A549 (cell line): Measurements from ENCODE around the gene RPS10. TPM values are rescaled to one million over a fixed set of nuclear protein-coding genes. Genes with fewer than 3 reads are reported as not detected.
"Not testable (repeated sequence)": the region's sequence is repeated elsewhere in the genome, so short reads cannot be mapped to it uniquely, and the experiment has no call there.

Experiments used
- ATAC-seq, 2 experiments: fragments of 200-7000 bp in 1 of 2; fragments of >200 bp in 1 of 2; cut with Nextera tagmentation in 1 of 2; cut with Tn5 transposase in 1 of 2; 3 replicates each; pipeline versions ENCODE4 v1.8.0 to v1.9.1; 2018 to 2020; ENCODE audit warnings: mild to moderate bottlenecking in 1 of 2, moderate library complexity in 1 of 2
- CTCF ChIA-PET: fragments of 300-600 bp; sonication (Branson Sonifier 250); formaldehyde crosslinking; extraction: SDS; loops from one replicate; lab custom pipeline; 2021; ENCODE audit warnings: antibody characterized with exemption, inconsistent platforms; lab: Yijun Ruan, JAX
- POLR2A ChIA-PET: fragments of 350-600 bp; formaldehyde crosslinking; extraction: SDS; loops from one replicate; lab custom pipeline; 2021; ENCODE audit warnings: antibody characterized with exemption, inconsistent platforms; lab: Yijun Ruan, JAX
- DNase-seq, 2 experiments: peaks; one replicate each; pipeline versions ENCODE4 v3.0.0 to v3.0.0-alpha.2; 2011 to 2016; ENCODE audit warnings: low read depth in 1 of 2, low spot score in 1 of 2
- FAIRE-seq: peaks from 2 replicates; lab custom pipeline; 2011; peaks lifted over from hg19 to GRCh38; lab: Jason Lieb, UNC
- H3K27ac ChIP-seq, 2 experiments: fragments of >200 bp; sonication (Bioruptor Twin); formaldehyde crosslinking; 3 replicates each; pipeline ENCODE4 v1.5.1; 2016 to 2017
- H3K4me1 ChIP-seq: fragments of >200 bp; sonication (Bioruptor Twin); formaldehyde crosslinking; 3 replicates; pipeline ENCODE4 v1.6.1; 2016
- H3K4me2 ChIP-seq: fragments of >200 bp; sonication (Bioruptor Twin); formaldehyde crosslinking; 3 replicates; pipeline ENCODE4 v1.6.1; 2016
- H3K4me3 ChIP-seq: fragments of >200 bp; sonication (Bioruptor Twin); formaldehyde crosslinking; 3 replicates; pipeline ENCODE4 v1.5.1; 2016
- H3K9me3 ChIP-seq: fragments of >200 bp; sonication (Bioruptor Twin); formaldehyde crosslinking; 3 replicates; pipeline ENCODE4 v1.6.1; 2016
- CBX8 ChIP-seq: fragments of 200-600 bp; sonication (generic); IDR thresholded peaks from 2 replicates; pipeline ENCODE4 v1.6.1; 2016
- EP300 ChIP-seq, 2 experiments: fragments of >200 bp; sonication (Bioruptor Twin); formaldehyde crosslinking; IDR thresholded peaks; 2 replicates in 1 of 2; 3 replicates in 1 of 2; pipeline ENCODE4 v1.6.1; 2016 to 2017
- FOSB ChIP-seq: fragments of 250-450 bp; sonication (Bioruptor Pico); IDR thresholded peaks from 2 replicates; pipeline ENCODE4 v1.5.0; 2020; ENCODE audit warnings: mild to moderate bottlenecking, moderate library complexity
- FOSL2 ChIP-seq, 2 experiments: fragments of 450-650 bp in 1 of 2; fragments of >200 bp in 1 of 2; sonication (Bioruptor Twin) in 1 of 2; formaldehyde crosslinking; IDR thresholded peaks; 2 replicates each; pipeline versions ENCODE4 v1.5.0 to v1.6.1; 2016 to 2020; ENCODE audit warnings: mild to moderate bottlenecking in 1 of 2, moderate library complexity in 1 of 2
- FOXS1 ChIP-seq: fragments of 250-450 bp; sonication (Bioruptor Pico); IDR thresholded peaks from 2 replicates; pipeline ENCODE4 v1.5.0; 2020; ENCODE audit warnings: mild to moderate bottlenecking, moderate library complexity
- HEYL ChIP-seq: fragments of 250-450 bp; sonication (Bioruptor Pico); IDR thresholded peaks from 2 replicates; pipeline ENCODE4 v1.8.0; 2021; ENCODE audit warnings: mild to moderate bottlenecking, moderate library complexity
- HOXB13 ChIP-seq: fragments of 250-450 bp; sonication (Bioruptor Pico); IDR thresholded peaks from 2 replicates; pipeline ENCODE4 v1.5.0; 2020; ENCODE audit warnings: low read depth, mild to moderate bottlenecking, moderate library complexity
- JUN ChIP-seq, 2 experiments: fragments of >200 bp; sonication (Bioruptor Twin); formaldehyde crosslinking; IDR thresholded peaks; 2 replicates in 1 of 2; 3 replicates in 1 of 2; pipeline ENCODE4 v1.6.1; 2016 to 2017
- JUNB ChIP-seq: fragments of >200 bp; sonication (Bioruptor Twin); formaldehyde crosslinking; IDR thresholded peaks from 2 replicates; pipeline ENCODE4 v1.6.1; 2016
- NPAS2 ChIP-seq: fragments of 250-450 bp; sonication (Bioruptor Pico); IDR thresholded peaks from 2 replicates; pipeline ENCODE4 v1.8.0; 2022; ENCODE audit warnings: mild to moderate bottlenecking, moderate library complexity, borderline replicate concordance
- NR3C1 ChIP-seq: fragments of >200 bp; sonication (Bioruptor Twin); formaldehyde crosslinking; IDR thresholded peaks from 3 replicates; pipeline ENCODE4 v1.6.1; 2017
- RAD21 ChIP-seq, 2 experiments: fragments of >200 bp in 1 of 2; sonication (Bioruptor Twin) in 1 of 2; formaldehyde crosslinking in 1 of 2; IDR thresholded peaks in 1 of 2; conservative IDR thresholded peaks in 1 of 2; 2 replicates in 1 of 2; 3 replicates in 1 of 2; pipeline ENCODE4 v1.6.1; 2012 to 2018; ENCODE audit warnings: inconsistent platforms in 1 of 2
- RARB ChIP-seq: fragments of 250-450 bp; sonication (Bioruptor Pico); IDR thresholded peaks from 2 replicates; pipeline ENCODE4 v1.8.0; 2021; ENCODE audit warnings: mild to moderate bottlenecking, moderate library complexity
- RCOR1 ChIP-seq: fragments of 150-350 bp; IDR thresholded peaks from 2 replicates; pipeline ENCODE4 v1.6.1; 2014; ENCODE audit warnings: antibody characterized with exemption, low read length, low read depth
- SREBF2 ChIP-seq: fragments of 450-650 bp; IDR thresholded peaks from 2 replicates; pipeline ENCODE4 v1.6.1; 2014; ENCODE audit warnings: mild to moderate bottlenecking, moderate library complexity
- TP53 ChIP-seq: fragments of 250-450 bp; sonication (Bioruptor Pico); IDR thresholded peaks from 2 replicates; pipeline ENCODE4 v1.5.0; 2021; ENCODE audit warnings: mild to moderate bottlenecking, moderate library complexity
- ZC3H11A ChIP-seq: fragments of 450-650 bp; IDR thresholded peaks from 2 replicates; pipeline ENCODE4 v1.6.1; 2014; ENCODE audit warnings: antibody characterized with exemption, mild to moderate bottlenecking
- WGBS: methylation state at CpG from one replicate; pipeline ENCODE4 v1.1.6; 2017; ENCODE audit errors: missing lambda C conversion rate; 5-methylcytosine and 5-hydroxymethylcytosine counted together
- polyA plus RNA-seq, 4 experiments: library from polyadenylated mRNA; depleted of rRNA in 3 of 4; stranded (reverse); fragments of >200 nt; fragmentation: RNase III in 1 of 4; extraction: RNeasy Plus Mini Kit Qiagen cat#74134 plus additional on column Dnase treatment in 1 of 4; gene quantifications; 2 replicates in 3 of 4; 3 replicates in 1 of 4; pipeline ENCODE4 v1.2.3, GENCODE V29; 2011 to 2017
- TF ChIP-seq, protein P1 (sequence below): fragments of 200-600 bp; sonication (generic); IDR thresholded peaks from 2 replicates; pipeline ENCODE4 v1.6.1; 2016; ENCODE audit warnings: antibody characterized with exemption, mild to moderate bottlenecking, moderate library complexity
- TF ChIP-seq, protein P2 (sequence below): fragments of 150-350 bp; IDR thresholded peaks from 2 replicates; pipeline ENCODE4 v1.6.1; 2014; ENCODE audit warnings: low read depth, mild to moderate bottlenecking, low read length

Gene RPS10
- polyA plus RNA-seq, 2 of the 4 experiments (the other 2 are of a cell fraction) = 1,532 to 1,783 TPM

DNA sequence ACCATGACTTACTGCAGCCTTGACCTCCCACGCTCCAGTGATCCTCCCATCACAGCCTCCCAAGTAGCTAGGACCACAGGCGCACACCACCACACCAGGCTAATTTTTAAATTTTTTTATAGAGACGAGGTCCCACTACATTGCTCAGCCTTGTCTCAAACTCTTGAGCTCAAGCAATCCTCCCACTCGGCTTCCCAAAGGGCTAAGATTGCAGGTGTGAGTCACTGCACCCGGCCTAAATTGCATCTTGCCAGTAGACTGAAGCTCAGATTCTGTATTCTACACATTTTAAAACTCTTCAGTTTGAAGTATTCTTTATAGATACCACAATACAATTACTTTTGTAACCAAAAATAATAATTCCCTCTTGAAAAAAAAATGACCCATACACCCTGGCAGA, 44.8 kb downstream of the RPS10 start:
- FAIRE-seq = no peak
- ATAC-seq = no peak
- no peak overlapping the region for H3K4me3 ChIP-seq
- H3K27ac ChIP-seq = no peak overlapping the region
- TF ChIP-seq, protein P1, sequence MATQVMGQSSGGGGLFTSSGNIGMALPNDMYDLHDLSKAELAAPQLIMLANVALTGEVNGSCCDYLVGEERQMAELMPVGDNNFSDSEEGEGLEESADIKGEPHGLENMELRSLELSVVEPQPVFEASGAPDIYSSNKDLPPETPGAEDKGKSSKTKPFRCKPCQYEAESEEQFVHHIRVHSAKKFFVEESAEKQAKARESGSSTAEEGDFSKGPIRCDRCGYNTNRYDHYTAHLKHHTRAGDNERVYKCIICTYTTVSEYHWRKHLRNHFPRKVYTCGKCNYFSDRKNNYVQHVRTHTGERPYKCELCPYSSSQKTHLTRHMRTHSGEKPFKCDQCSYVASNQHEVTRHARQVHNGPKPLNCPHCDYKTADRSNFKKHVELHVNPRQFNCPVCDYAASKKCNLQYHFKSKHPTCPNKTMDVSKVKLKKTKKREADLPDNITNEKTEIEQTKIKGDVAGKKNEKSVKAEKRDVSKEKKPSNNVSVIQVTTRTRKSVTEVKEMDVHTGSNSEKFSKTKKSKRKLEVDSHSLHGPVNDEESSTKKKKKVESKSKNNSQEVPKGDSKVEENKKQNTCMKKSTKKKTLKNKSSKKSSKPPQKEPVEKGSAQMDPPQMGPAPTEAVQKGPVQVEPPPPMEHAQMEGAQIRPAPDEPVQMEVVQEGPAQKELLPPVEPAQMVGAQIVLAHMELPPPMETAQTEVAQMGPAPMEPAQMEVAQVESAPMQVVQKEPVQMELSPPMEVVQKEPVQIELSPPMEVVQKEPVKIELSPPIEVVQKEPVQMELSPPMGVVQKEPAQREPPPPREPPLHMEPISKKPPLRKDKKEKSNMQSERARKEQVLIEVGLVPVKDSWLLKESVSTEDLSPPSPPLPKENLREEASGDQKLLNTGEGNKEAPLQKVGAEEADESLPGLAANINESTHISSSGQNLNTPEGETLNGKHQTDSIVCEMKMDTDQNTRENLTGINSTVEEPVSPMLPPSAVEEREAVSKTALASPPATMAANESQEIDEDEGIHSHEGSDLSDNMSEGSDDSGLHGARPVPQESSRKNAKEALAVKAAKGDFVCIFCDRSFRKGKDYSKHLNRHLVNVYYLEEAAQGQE = no peak
- TF ChIP-seq EP300 (IDR thresholded peaks at IDR 0.05) (no peak), TP53 (CRISPR knock-in tag) (no peak), FOXS1 (no peak)
- no peaks in the 10 kb centered on the region for H3K9me3 ChIP-seq
- POLR2A ChIA-PET = no interaction called here
- peaks cover 13% of the 10 kb centered on the region; the same call in 2 of the 3 replicates for H3K4me1 ChIP-seq
- CTCF ChIA-PET = interaction anchor here (0.5 to 1.2 kb wide), 4 partner anchors 12 to 346 kb away, joined by 3 to 4 read pairs (median 3); partner anchors contain the start of gene NUDT3
- 96% methylated on average over 5 of the region's 5 CpGs for WGBS
- H3K4me2 ChIP-seq = no peak overlapping the region
- DNase-seq = no peak

DNA sequence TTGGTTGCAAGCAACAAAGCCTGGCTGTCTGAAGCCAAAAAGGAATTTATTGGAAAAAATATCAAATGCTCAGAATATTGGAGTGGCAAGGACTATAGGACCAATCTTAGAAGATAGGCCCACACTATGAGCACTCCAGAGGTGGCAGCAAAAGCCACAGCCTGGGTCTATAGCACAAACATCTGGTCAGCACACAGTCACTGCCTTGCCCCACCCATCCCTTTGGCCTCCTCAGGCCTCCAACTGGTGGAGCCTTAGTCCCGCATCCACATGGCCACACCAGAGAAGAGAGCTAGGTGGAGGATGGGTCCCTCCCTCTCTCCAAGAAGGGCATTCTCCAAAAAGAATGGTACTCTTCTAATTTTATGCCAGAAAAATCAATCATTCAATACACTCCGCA, 47.4 kb downstream of the RPS10 start:
- ATAC-seq (peak in 1 of 2 experiments; percentile 45; a peak in 2 of 6 replicates), FAIRE-seq (no peak), DNase-seq (no peak)
- ChIA-PET CTCF (interaction anchor here (1.1 to 1.3 kb wide), 2 partner anchors 9 to 29 kb away, joined by 3 read pairs; no protein-coding TSS in a partner anchor), POLR2A (no interaction called here)
- 93% methylated on average over 2 of the region's 2 CpGs for WGBS
- H3K4me1 ChIP-seq = 0 out of 3 replicates have a peak, but pooled peaks cover 3% of the 10 kb centered on the region
- H3K9me3 ChIP-seq = no peaks in the 10 kb centered on the region
- H3K4me3 ChIP-seq = no peak overlapping the region
- H3K4me2 ChIP-seq = no peak overlapping the region
- TF ChIP-seq HOXB13 (CRISPR knock-in tag) = no peak
- TF ChIP-seq, protein P2, sequence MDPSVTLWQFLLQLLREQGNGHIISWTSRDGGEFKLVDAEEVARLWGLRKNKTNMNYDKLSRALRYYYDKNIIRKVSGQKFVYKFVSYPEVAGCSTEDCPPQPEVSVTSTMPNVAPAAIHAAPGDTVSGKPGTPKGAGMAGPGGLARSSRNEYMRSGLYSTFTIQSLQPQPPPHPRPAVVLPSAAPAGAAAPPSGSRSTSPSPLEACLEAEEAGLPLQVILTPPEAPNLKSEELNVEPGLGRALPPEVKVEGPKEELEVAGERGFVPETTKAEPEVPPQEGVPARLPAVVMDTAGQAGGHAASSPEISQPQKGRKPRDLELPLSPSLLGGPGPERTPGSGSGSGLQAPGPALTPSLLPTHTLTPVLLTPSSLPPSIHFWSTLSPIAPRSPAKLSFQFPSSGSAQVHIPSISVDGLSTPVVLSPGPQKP = no peak
- no peak overlapping the region for H3K27ac ChIP-seq

DNA sequence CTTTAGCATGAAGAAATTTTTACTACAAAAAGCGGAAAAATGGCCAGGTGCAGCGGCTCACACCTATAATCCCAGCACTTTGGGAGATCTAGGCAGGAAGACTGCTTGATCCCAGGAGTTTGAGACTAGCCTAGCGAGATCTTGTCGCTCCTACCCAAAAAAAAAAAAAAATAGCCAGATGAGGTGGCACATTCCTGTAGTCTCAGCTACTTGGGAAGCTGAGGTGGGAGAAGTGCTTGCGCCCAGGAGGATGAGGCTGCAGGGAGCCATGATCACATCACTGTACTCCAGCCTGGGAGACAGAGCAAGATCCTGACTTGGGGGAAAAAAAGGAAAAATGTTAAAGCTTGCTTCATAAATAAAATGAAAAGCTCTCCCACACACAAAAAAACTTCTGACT, 47.9 kb downstream of the RPS10 start:
- ChIA-PET POLR2A (no interaction called here), CTCF (interaction anchor here (1.1 to 1.3 kb wide), 2 partner anchors 9 to 28 kb away, joined by 3 read pairs; no protein-coding TSS in a partner anchor)
- no peak overlapping the region for H3K4me2 ChIP-seq
- TF ChIP-seq HOXB13 (CRISPR knock-in tag) (no peak), NPAS2 (CRISPR knock-in tag) (no peak), ZC3H11A (no peak)
- H3K4me1 ChIP-seq = no peaks in the 10 kb centered on the region
- DNase-seq (no peak), ATAC-seq (no peak), FAIRE-seq (no peak)
- H3K27ac ChIP-seq = no peak overlapping the region
- 93% methylated on average over 5 of the region's 5 CpGs for WGBS
- no peaks in the 10 kb centered on the region for H3K9me3 ChIP-seq
- no peak overlapping the region for H3K4me3 ChIP-seq

DNA sequence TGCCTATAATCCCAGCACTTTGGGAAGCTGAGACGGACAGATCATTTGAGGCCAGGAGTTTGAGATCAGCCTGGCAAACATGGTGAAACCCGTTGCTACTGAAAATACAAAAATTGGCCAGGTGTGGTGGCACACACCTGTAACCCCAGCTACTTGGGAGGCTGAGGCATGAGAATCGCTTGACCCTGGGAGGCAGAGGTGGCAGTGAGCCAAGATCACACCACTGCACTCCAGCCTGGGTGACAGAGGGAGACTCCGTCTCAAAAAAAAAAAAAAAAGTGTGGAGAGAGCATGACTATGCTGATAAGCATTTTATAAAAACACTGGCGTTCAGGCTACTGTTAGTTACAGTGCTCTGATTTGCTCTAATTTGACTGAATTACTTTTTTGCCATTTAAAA, 48.3 kb downstream of the RPS10 start:
- H3K4me3 ChIP-seq, FAIRE-seq, H3K9me3 ChIP-seq, CTCF ChIA-PET, H3K4me2 ChIP-seq, H3K27ac ChIP-seq, ATAC-seq, POLR2A ChIA-PET, DNase-seq, H3K4me1 ChIP-seq: not testable (repeated sequence)
- 91% methylated on average over 5 of the region's 5 CpGs for WGBS

DNA sequence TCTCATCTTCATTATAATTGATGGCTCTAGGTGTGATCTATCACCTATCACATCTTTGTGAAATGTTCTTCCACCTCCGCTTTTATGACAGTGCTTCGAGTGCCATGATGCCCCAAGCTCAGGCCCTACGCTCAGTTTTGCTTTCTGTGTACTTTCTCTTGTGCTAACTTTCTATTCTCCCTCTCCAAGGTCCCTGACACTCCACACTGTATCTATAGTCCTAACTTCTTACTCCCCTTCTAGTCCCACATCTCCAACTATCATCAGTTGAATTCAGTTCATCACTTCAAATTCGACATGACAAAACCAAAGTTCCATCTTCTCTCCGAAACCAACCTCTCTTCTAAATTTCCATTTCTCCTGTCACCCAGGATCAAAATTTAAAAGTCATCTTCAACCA, 50.0 kb downstream of the RPS10 start:
- CTCF ChIA-PET = no interaction called here
- POLR2A ChIA-PET = no interaction called here

More for the DNA sequence above, 50.0 kb downstream of the RPS10 start:
- Histone ChIP-seq H3K27ac (no peak overlapping the region), H3K9me3 (no peaks in the 10 kb centered on the region), H3K4me2 (no peak overlapping the region), H3K4me1 (no peaks in the 10 kb centered on the region), H3K4me3 (no peak overlapping the region)
- FAIRE-seq (no peak), ATAC-seq (no peak), DNase-seq (no peak)
- no peak for TF ChIP-seq FOXS1
- no peak for TF ChIP-seq JUNB
- no peak for TF ChIP-seq HEYL (CRISPR knock-in tag)
- no peak for TF ChIP-seq EP300 (IDR thresholded peaks at IDR 0.05)
- TF ChIP-seq RAD21 (conservative IDR thresholded peaks at IDR 0.05 in 1 of 2, IDR thresholded peaks at IDR 0.05 in 1 of 2) = no peak
- no peak for TF ChIP-seq NR3C1
- no peak for TF ChIP-seq CBX8
- no peak for TF ChIP-seq FOSB (CRISPR knock-in tag)
- TF ChIP-seq JUN (IDR thresholded peaks at IDR 0.05) = no peak
- TF ChIP-seq RARB (CRISPR knock-in tag) = no peak
- TF ChIP-seq HOXB13 (CRISPR knock-in tag) = no peak
- TF ChIP-seq FOSL2 (IDR thresholded peaks at IDR 0.05) = no peak
- TF ChIP-seq FOSL2 (CRISPR knock-in tag; IDR thresholded peaks at IDR 0.05) = no peak
- no peak for TF ChIP-seq RCOR1
- no peak for TF ChIP-seq SREBF2
- 96% methylated on average over 5 of the region's 5 CpGs for WGBS
